Stimulated activated CD4-positive, alpha-beta T cell treated with anti-CD3 and anti-CD28 coated beads, TNF-alpha, amount 100 ng/mL, for 1 hour (primary cell): ENCODE results near the gene ZNF507.
"Not testable (repeated sequence)": the region's sequence is repeated elsewhere in the genome, so short reads cannot be mapped to it uniquely, and the experiment has no call there.

Experiments used
- DNase-seq, 3 donors: peaks; one replicate each; pipeline ENCODE4 v3.0.0-alpha.2; 2020; ENCODE audit warnings: low read depth in 3 of 3, low spot score in 1 of 3

The ZNF507 gene

GRCh38 chr19:32367063-32367462 is 21.7 kb downstream of the ZNF507 start:
- no peak for DNase-seq

- DNase-seq, result no peak
These were observed 22.6 kb downstream of the ZNF507 start for GRCh38 chr19:32367948-32368536.

GRCh38 chr19:32368787-32369186 is 23.4 kb downstream of the ZNF507 start:
- no peak for DNase-seq

- DNase-seq, result no peak
These were observed 27.5 kb downstream of the ZNF507 start for GRCh38 chr19:32372726-32373517.

- no peak for DNase-seq
These were observed 28.3 kb downstream of the ZNF507 start for GRCh38 chr19:32373585-32374295.

- not testable (repeated sequence) for DNase-seq
These were observed 29.0 kb downstream of the ZNF507 start for GRCh38 chr19:32374362-32374761.

GRCh38 chr19:32377088-32377487 is 31.7 kb downstream of the ZNF507 start:
- DNase-seq, result not testable (repeated sequence)

- DNase-seq, result no peak
These were observed 34.9 kb downstream of the ZNF507 start for GRCh38 chr19:32380269-32380668.

- no peak for DNase-seq
These were observed 42.4 kb downstream of the ZNF507 start for GRCh38 chr19:32387701-32388392.

- no peak for DNase-seq
These were observed 43.0 kb downstream of the ZNF507 start for GRCh38 chr19:32388393-32388855.

GRCh38 chr19:32392901-32393300 is 47.5 kb downstream of the ZNF507 start:
- DNase-seq, result no peak

GRCh38 chr19:32396046-32396652 is 50.7 kb downstream of the ZNF507 start:
- no peak for DNase-seq

GRCh38 chr19:32397671-32398101 is 52.3 kb downstream of the ZNF507 start:
- DNase-seq, result no peak

- DNase-seq, result no peak
These were observed 56.6 kb downstream of the ZNF507 start for GRCh38 chr19:32401992-32402391.

GRCh38 chr19:32403291-32403995 is 58.0 kb downstream of the ZNF507 start:
- no peak for DNase-seq

GRCh38 chr19:32404213-32404932 is 59.0 kb downstream of the ZNF507 start:
- DNase-seq, result no peak

GRCh38 chr19:32404933-32405430 is 59.6 kb downstream of the ZNF507 start:
- DNase-seq, result peak in 1 of 3 donors; percentile 0

GRCh38 chr19:32405431-32406160 is 60.2 kb downstream of the ZNF507 start, which contains the start of gene DPY19L3:
Gene DPY19L3 (plus strand): TSS chr19:32405770. CDS start chr19:32408254, 2,484 bp downstream.
- peak; percentile 65 to 91 (median 78) for DNase-seq
